Heart left ventricle (tissue), 16 donors: Measurements from ENCODE around the gene GPHB5. TPM values are rescaled to one million over a fixed set of nuclear protein-coding genes. Genes with fewer than 3 reads are reported as not detected.
A peak's percentile ranks its signal among the peaks of the same experiment; 100 is the strongest.
"Not testable (repeated sequence)": the region's sequence is repeated elsewhere in the genome, so short reads cannot be mapped to it uniquely, and the experiment has no call there.

Experiments
- ATAC-seq, 4 donors: fragments of 200-7000 bp; cut with Tn5 transposase; one replicate each; pipeline ENCODE4 v1.9.1; 2020 to 2022; ENCODE audit warnings: moderate library complexity in 4 of 4, mild to moderate bottlenecking in 3 of 4, moderate number of reproducible peaks in 1 of 4
- DNase-seq, 5 donors: peaks; one replicate each; pipeline ENCODE4 v3.0.0-alpha.2; 2020
- H3K27ac ChIP-seq, 12 donors: fragments of 200-600 bp; sonication (generic) in 4 of 12; one replicate each; pipeline versions ENCODE4 v1.5.0 to v1.8.0; 2016 to 2022; ENCODE audit warnings: mild to moderate bottlenecking in 2 of 12
- H3K27me3 ChIP-seq, 9 donors: fragments of 200-600 bp; sonication (generic) in 2 of 9; one replicate each; pipeline versions ENCODE4 v1.5.1 to v1.8.0; 2016 to 2022; ENCODE audit warnings: mild to moderate bottlenecking in 3 of 9
- H3K36me3 ChIP-seq, 9 donors: fragments of 200-600 bp; sonication (generic) in 2 of 9; one replicate each; pipeline versions ENCODE4 v1.5.0 to v1.8.0; 2018 to 2022; ENCODE audit warnings: mild to moderate bottlenecking in 2 of 9
- H3K4me1 ChIP-seq, 12 donors: fragments of 200-600 bp; sonication (generic) in 4 of 12; one replicate each; pipeline versions ENCODE4 v1.5.0 to v1.8.0; 2016 to 2022; ENCODE audit warnings: mild to moderate bottlenecking in 3 of 12
- H3K4me3 ChIP-seq, 12 donors: fragments of 200-600 bp; sonication (generic) in 4 of 12; one replicate each; pipeline versions ENCODE4 v1.5.0 to v1.8.0; 2017 to 2022; ENCODE audit warnings: mild to moderate bottlenecking in 9 of 12, moderate library complexity in 4 of 12
- H3K9me3 ChIP-seq, 12 donors: fragments of 200-600 bp; sonication (generic) in 4 of 12; one replicate each; pipeline versions ENCODE4 v1.5.0 to v1.8.0; 2016 to 2022; ENCODE audit warnings: mild to moderate bottlenecking in 1 of 12
- POLR2A ChIP-seq, 2 donors: fragments of 450-650 bp; IDR thresholded peaks; one replicate each; pipeline ENCODE4 v1.6.1; 2017; ENCODE audit warnings: antibody characterized with exemption in 2 of 2, mild to moderate bottlenecking in 2 of 2, moderate library complexity in 2 of 2
- WGBS, 4 donors: extraction: QIAGEN DNeasy Blood & Tissue Kit in 2 of 4; methylation state at CpG; one replicate each; pipeline versions ENCODE4 v1.1.5 to v1.1.7; 2013 to 2018; 5-methylcytosine and 5-hydroxymethylcytosine counted together
- intact Hi-C, 10 donors: fragments of 100-400 bp; cut with DNase I; formaldehyde crosslinking; loops; one replicate each; pipeline versions ENCODE4 v1.11.1 to v1.14.2; 2022
- polyA plus RNA-seq, 2 donors: library from polyadenylated mRNA; stranded (reverse); fragments of 200-250 nt; gene quantifications; one replicate each; pipeline ENCODE4 v1.2.3, GENCODE V29; 2013
- total RNA-seq, 9 donors: library from RNA; depleted of rRNA in 2 of 9; stranded (reverse); fragments of >200 nt in 2 of 9; fragmentation: NEBNext Ultra II Directional in 3 of 9; extraction: Animal tissue kit (Norgen Biotek cat#: 25700) in 3 of 9; gene quantifications; one replicate each; pipeline versions ENCODE4 v1.1.0 to v1.2.4, GENCODE V29; 2016 to 2023
- TF ChIP-seq, protein P1 (sequence below), 12 donors: fragments of 200-600 bp; sonication (generic) in 4 of 12; IDR thresholded peaks; one replicate each; pipeline versions ENCODE4 v1.5.0 to v1.8.0; 2018 to 2022; ENCODE audit warnings: antibody characterized with exemption in 12 of 12, mild to moderate bottlenecking in 5 of 12
- donor health status: ischemic (EF 13 %, LVEDD 7.1; RV severe dilation, severe dysfunction).
- donor health status: healthy with polysubstance abuse.
- donor health status: DM: no; HTN: yes; CAD: no.
- donor health status: DM: no; HTN: no; CAD: no.
- donor health status: ischemic (EF 25% LVEDD 6.9; RV normal size, moderate dysfunction).
- donor health status: ischemic (EF 25% LVEDD 5.7; RV mildly dilated, moderate dysfunction).
- donor health status: healthy.
- donor health status: DM: yes; HTN: yes; CAD: no.
- donor health status: ischemic (EF 35%, LVEDD 5.7; RV mildly dilated, moderate dysfunction).
- donor health status: nonischemic (EF 11% LVEDD 7.7; RV severe dilation, severe dysfunction).
- donor health status: DM: yes; HTN: yes; CAD: no.
- donor health status: PGD.
- donor health status: ischemic (EF 29% LVEDD 5.4; RV normal size, mild dysfunction).
- donor health status: nonischemic (EF 23%, LVEDD 6.1; RV moderate dilation, normal function).

GPHB5 gene
- total and polyA plus RNA-seq, 11 donors = not detected

DNA sequence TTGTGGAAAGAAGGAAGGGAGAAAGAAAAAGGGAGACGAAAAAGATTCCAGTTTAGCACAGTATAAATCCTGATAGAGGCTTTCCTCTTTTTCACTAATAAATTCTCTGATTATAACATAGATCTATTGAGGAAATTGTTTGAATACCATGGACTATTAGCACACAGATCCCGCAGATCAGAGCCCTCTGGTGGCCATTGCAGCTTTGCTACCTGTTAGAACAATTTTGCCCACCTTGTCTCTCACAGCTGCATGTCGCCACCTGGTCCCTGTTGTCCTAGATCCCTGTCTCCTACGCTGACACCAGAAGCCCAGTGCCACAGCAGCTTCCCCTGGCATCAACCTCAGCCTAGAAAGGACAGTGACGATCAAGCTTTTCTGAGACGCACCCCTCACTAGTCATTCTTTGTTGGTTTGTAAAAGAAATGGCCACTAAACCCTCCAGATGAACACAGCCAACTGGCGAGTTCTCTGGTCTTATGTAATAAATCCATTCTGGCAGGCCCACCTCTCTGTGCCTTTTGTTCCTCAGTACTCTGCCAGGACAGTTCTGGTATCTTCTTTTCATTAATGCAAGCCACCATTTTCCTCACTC lies 9.9 kb downstream of the GPHB5 start:
- no peak for TF ChIP-seq POLR2A (IDR thresholded peaks at IDR 0.05)
- TF ChIP-seq, protein P1, sequence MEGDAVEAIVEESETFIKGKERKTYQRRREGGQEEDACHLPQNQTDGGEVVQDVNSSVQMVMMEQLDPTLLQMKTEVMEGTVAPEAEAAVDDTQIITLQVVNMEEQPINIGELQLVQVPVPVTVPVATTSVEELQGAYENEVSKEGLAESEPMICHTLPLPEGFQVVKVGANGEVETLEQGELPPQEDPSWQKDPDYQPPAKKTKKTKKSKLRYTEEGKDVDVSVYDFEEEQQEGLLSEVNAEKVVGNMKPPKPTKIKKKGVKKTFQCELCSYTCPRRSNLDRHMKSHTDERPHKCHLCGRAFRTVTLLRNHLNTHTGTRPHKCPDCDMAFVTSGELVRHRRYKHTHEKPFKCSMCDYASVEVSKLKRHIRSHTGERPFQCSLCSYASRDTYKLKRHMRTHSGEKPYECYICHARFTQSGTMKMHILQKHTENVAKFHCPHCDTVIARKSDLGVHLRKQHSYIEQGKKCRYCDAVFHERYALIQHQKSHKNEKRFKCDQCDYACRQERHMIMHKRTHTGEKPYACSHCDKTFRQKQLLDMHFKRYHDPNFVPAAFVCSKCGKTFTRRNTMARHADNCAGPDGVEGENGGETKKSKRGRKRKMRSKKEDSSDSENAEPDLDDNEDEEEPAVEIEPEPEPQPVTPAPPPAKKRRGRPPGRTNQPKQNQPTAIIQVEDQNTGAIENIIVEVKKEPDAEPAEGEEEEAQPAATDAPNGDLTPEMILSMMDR (IDR thresholded peaks at IDR 0.05) = peak; percentile 7 to 44 (median 30)
- Histone ChIP-seq H3K27ac (no peak overlapping the region), H3K4me1 (no peaks in the 10 kb centered on the region), H3K36me3 (no peaks in the 10 kb centered on the region), H3K9me3 (no peaks in the 10 kb centered on the region), H3K4me3 (no peak overlapping the region), H3K27me3 (no peaks in the 10 kb centered on the region)
- intact Hi-C loops = no loop called here
- 54 to 64% (median 63%) methylated on average over 7 of the region's 7 CpGs for WGBS, 4 donors
- DNase-seq (no peak), ATAC-seq (no peak)

DNA sequence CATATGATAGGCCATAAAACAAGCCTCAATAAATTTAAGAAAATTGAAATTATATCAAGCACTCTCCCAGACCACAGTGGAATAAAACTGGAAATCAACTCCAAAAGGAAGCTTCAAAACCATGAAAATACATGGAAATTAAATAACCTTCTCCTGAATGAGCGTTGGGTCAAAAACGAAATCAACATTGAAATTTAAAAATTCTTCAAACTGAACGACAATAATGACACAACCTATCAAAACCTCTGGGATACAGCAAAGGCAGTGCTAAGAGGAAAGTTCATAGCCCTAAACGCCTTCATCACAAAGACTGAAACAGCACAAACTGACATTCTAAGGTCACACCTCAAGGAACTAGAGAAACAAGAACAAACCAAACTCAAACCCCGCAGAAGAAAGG lies 14.3 kb downstream of the GPHB5 start:
- H3K27me3 ChIP-seq, H3K4me3 ChIP-seq, H3K27ac ChIP-seq, DNase-seq, ATAC-seq, intact Hi-C loops, H3K9me3 ChIP-seq, H3K36me3 ChIP-seq: not testable (repeated sequence)
- WGBS, 4 donors = 90 to 95% (median 92%) methylated on average over 5 of the region's 5 CpGs
- H3K4me1 ChIP-seq = peaks cover 0 to 11% (median 0%) of the 10 kb centered on the region in 12 donors

DNA sequence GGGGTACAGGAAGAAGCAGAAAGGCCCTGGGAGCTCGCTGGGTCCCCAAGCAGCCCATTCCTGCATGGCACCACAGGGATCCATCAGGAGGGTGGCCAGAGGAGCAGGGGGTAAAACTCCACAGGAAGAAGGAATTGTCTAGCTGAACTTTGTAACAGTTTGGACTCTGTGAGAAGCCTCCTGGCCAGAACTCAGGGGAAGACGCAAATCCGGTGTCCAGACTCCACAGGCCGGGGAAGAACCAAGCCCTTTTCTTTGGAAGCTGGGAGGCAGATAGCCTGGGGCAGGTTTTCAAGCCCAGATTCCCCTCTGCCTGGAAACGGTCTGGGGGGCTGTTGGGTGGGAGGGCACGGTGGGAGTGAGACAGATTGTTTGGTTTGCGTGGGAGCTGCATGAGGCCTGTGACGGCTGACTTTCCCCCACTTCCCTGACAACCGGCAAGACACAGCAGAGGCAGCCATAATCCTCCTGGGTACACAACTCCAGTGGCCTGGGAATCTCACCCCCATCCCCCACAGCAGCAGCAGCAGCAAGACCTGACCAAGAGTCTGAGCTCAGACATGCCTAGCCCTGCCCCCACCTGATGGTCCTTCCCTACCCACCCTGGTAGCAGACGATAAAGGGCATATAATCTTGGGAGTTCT lies 16.7 kb downstream of the GPHB5 start:
- no peak for ATAC-seq

DNA sequence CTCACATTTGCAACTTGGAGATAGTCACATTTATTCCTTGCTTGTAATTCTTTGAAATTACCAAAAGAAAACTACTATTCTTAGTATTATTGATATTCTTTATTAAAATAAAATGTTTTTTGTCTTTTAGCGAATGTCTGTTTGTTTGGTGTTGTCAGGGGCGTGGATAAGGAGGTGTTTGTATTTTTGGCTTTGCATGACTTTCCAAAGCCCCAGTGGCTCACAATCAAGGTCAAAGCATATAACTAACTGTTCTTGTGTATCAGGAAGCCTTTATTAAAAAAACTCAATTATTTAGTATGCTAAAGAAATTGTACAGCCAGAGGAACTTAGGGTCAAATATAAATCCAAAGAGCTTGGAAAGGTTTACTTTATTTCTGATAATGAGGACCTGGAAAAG lies 17.9 kb downstream of the GPHB5 start:
- no peaks in the 10 kb centered on the region for H3K27me3 ChIP-seq
- no peak overlapping the region for H3K4me3 ChIP-seq
- H3K4me1 ChIP-seq = peaks cover 0 to 15% (median 0%) of the 10 kb centered on the region in 12 donors
- TF ChIP-seq, protein P1 (IDR thresholded peaks at IDR 0.05) = no peak
- TF ChIP-seq POLR2A (IDR thresholded peaks at IDR 0.05) = no peak
- ATAC-seq (peak in 1 of 4 donors; percentile 39), DNase-seq (no peak)
- WGBS, 4 donors = 53 to 60% (median 55%) methylated on average over 2 of the region's 2 CpGs
- H3K36me3 ChIP-seq = no peaks in the 10 kb centered on the region
- no peaks in the 10 kb centered on the region for H3K9me3 ChIP-seq
- intact Hi-C loops = no loop called here
- H3K27ac ChIP-seq = peak overlapping the region in 1 of 12 donors; percentile 35

More for the DNA sequence above, 16.7 kb downstream of the GPHB5 start:
- H3K27ac ChIP-seq = no peak overlapping the region
- H3K9me3 ChIP-seq = no peaks in the 10 kb centered on the region
- DNase-seq = no peak
- intact Hi-C loops = no loop called here
- H3K4me3 ChIP-seq = no peak overlapping the region
- H3K27me3 ChIP-seq = no peaks in the 10 kb centered on the region
- 60 to 71% (median 67%) methylated on average over 9 to 10 of the region's 10 CpGs for WGBS, 4 donors
- peaks cover 0 to 11% (median 0%) of the 10 kb centered on the region in 12 donors for H3K4me1 ChIP-seq
- no peaks in the 10 kb centered on the region for H3K36me3 ChIP-seq
- TF ChIP-seq, protein P1 (IDR thresholded peaks at IDR 0.05) = no peak
- TF ChIP-seq POLR2A (IDR thresholded peaks at IDR 0.05) = no peak
